AG04449 (cell line): ENCODE data around the gene WDR70.
"Not testable (repeated sequence)": the region's sequence is repeated elsewhere in the genome, so short reads cannot be mapped to it uniquely, and the experiment has no call there.

Source experiments
- CTCF ChIA-PET: fragments of 350-600 bp; formaldehyde crosslinking; extraction: SDS; loops from one replicate; lab custom pipeline; 2021; ENCODE audit warnings: antibody characterized with exemption; lab: Yijun Ruan, JAX
- POLR2A ChIA-PET: fragments of 400-600, 350-600 bp; formaldehyde crosslinking; extraction: SDS; loops from one replicate; lab custom pipeline; 2020; ENCODE audit warnings: antibody characterized with exemption, inconsistent platforms; lab: Yijun Ruan, JAX
- DNase-seq: peaks from one replicate; pipeline ENCODE4 v3.0.0-alpha.2; 2010; ENCODE audit warnings: low read depth, low spot score
- H3K4me3 ChIP-seq: 2 replicates; pipeline ENCODE4 v1.5.1; 2011; ENCODE audit warnings: low read depth, mild to moderate bottlenecking, control low read depth, low read length
- CTCF ChIP-seq: IDR thresholded peaks from one replicate; pipeline ENCODE4 v1.5.1; 2011; ENCODE audit warnings: mild to moderate bottlenecking, moderate library complexity, low read length, control low read depth, inconsistent platforms; ENCODE audit not compliant: insufficient read depth; ENCODE audit errors: missing control alignments

Gene WDR70

GRCh38 chr5:37667430-37667829 lies 288.3 kb downstream of the WDR70 start:
- DNase-seq, result no peak
- POLR2A ChIA-PET, result no interaction called here
- TF ChIP-seq CTCF, result no peak
- no peak overlapping the region for H3K4me3 ChIP-seq
- CTCF ChIA-PET, result no interaction called here

GRCh38 chr5:37667846-37668245 lies 288.7 kb downstream of the WDR70 start:
- POLR2A ChIA-PET, result interaction anchor here (0.6 kb wide), 1 partner anchor 169 kb away, joined by 3 read pairs; no protein-coding TSS in a partner anchor
- H3K4me3 ChIP-seq, result no peak overlapping the region
- DNase-seq, result no peak
- CTCF ChIA-PET, result no interaction called here
- TF ChIP-seq CTCF, result no peak

- no peak overlapping the region for H3K4me3 ChIP-seq
Observed at GRCh38 chr5:37668524-37669047, 289.5 kb downstream of the WDR70 start.

GRCh38 chr5:37672118-37672588 lies 293.0 kb downstream of the WDR70 start:
- H3K4me3 ChIP-seq, POLR2A ChIA-PET, DNase-seq: not testable (repeated sequence)
- CTCF ChIA-PET, result interaction anchor here (1.2 kb wide), 1 partner anchor 259 kb away, joined by 3 read pairs; no protein-coding TSS in a partner anchor

More at GRCh38 chr5:37668524-37669047, 289.5 kb downstream of the WDR70 start:
- DNase-seq, result peak; percentile 85
- TF ChIP-seq CTCF, result no peak
- ChIA-PET POLR2A (no interaction called here), CTCF (interaction anchor here (0.6 kb wide), 1 partner anchor 267 kb away, joined by 3 read pairs; no protein-coding TSS in a partner anchor)

GRCh38 chr5:37674361-37674760 lies 295.2 kb downstream of the WDR70 start:
- H3K4me3 ChIP-seq, CTCF ChIA-PET, POLR2A ChIA-PET, DNase-seq: not testable (repeated sequence)

- H3K4me3 ChIP-seq, CTCF ChIA-PET, POLR2A ChIA-PET, DNase-seq: not testable (repeated sequence)
Observed at GRCh38 chr5:37679326-37679725, 300.2 kb downstream of the WDR70 start.

- H3K4me3 ChIP-seq, POLR2A ChIA-PET, CTCF ChIA-PET, DNase-seq: not testable (repeated sequence)
Observed at GRCh38 chr5:37679903-37680302, 300.8 kb downstream of the WDR70 start.

- POLR2A ChIA-PET, result no interaction called here
- DNase-seq, result no peak
- no peak for TF ChIP-seq CTCF
- CTCF ChIA-PET, result no interaction called here
- H3K4me3 ChIP-seq, result no peak overlapping the region
Observed at GRCh38 chr5:37683072-37683471, 304.0 kb downstream of the WDR70 start.
